HG03565 (cell line): ENCODE results near the gene OSER1.

Source experiments
- ATAC-seq: cut with Tn5 transposase; IDR thresholded peaks from one replicate; pipeline ENCODE4 v1.9.1; 2021; ENCODE audit warnings: mild to moderate bottlenecking, moderate library complexity; ENCODE audit not compliant: unreplicated experiment

OSER1 gene

GRCh38 chr20:44180814-44181213, 29.8 kb downstream of the OSER1 start:
- no peak for ATAC-seq

GRCh38 chr20:44176833-44177534, 33.6 kb downstream of the OSER1 start:
- ATAC-seq: no peak

GRCh38 chr20:44174996-44175765, 35.4 kb downstream of the OSER1 start:
- no peak for ATAC-seq

GRCh38 chr20:44173846-44174245, 36.7 kb downstream of the OSER1 start:
- ATAC-seq: no peak

- ATAC-seq: no peak
Observed at GRCh38 chr20:44173116-44173515, 37.5 kb downstream of the OSER1 start.

- no peak for ATAC-seq
Observed at GRCh38 chr20:44172572-44172950, 38.0 kb downstream of the OSER1 start.

GRCh38 chr20:44171775-44172571, 38.6 kb downstream of the OSER1 start:
- ATAC-seq: no peak

- no peak for ATAC-seq
Observed at GRCh38 chr20:44170816-44171410, 39.7 kb downstream of the OSER1 start.

- no peak for ATAC-seq
Observed at GRCh38 chr20:44167736-44168135, 42.8 kb downstream of the OSER1 start.

- no peak for ATAC-seq
Observed at GRCh38 chr20:44166477-44166876, 44.1 kb downstream of the OSER1 start.

- ATAC-seq: no peak
Observed at GRCh38 chr20:44166008-44166407, 44.6 kb downstream of the OSER1 start.

- ATAC-seq: no peak
Observed at GRCh38 chr20:44160133-44160532, 50.4 kb downstream of the OSER1 start.

GRCh38 chr20:44159711-44160110, 50.9 kb downstream of the OSER1 start:
- no peak for ATAC-seq

GRCh38 chr20:44159125-44159524, 51.4 kb downstream of the OSER1 start:
- ATAC-seq: no peak

- ATAC-seq: no peak
Observed at GRCh38 chr20:44157061-44157460, 53.5 kb downstream of the OSER1 start.

GRCh38 chr20:44154521-44155001, 56.0 kb downstream of the OSER1 start:
- no peak for ATAC-seq

- no peak for ATAC-seq
Observed at GRCh38 chr20:44153636-44154043, 56.9 kb downstream of the OSER1 start.

- ATAC-seq: no peak
Observed at GRCh38 chr20:44151621-44152416, 58.8 kb downstream of the OSER1 start.

- ATAC-seq: no peak
Observed at GRCh38 chr20:44146272-44146671, 64.3 kb downstream of the OSER1 start.
